HG02798 (cell line): ENCODE results near the gene LIMS1.

ENCODE experiments used
- ATAC-seq: cut with Tn5 transposase; IDR thresholded peaks from one replicate; pipeline ENCODE4 v1.9.1; 2021; ENCODE audit warnings: mild to moderate bottlenecking; ENCODE audit not compliant: unreplicated experiment, poor library complexity

LIMS1 gene

DNA sequence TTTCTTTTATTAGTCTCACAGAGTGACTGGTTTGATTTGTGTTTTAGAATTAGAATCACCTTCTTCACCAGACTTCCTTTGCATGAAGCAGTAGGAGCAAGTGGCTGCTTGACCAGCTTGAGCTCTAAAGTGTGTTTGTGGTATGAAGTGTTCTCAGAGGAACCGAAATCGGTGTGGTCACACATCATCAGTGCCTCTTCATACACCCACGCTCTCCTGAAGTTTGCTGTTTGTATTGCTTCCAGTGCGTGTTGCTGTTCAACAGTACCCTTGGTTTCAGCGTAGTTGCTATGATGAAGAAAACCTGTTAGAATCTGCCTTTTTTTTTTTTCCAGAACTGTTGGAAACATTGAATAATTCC, 77.9 kb downstream of the LIMS1 start:
- peak; percentile 84 for ATAC-seq

DNA sequence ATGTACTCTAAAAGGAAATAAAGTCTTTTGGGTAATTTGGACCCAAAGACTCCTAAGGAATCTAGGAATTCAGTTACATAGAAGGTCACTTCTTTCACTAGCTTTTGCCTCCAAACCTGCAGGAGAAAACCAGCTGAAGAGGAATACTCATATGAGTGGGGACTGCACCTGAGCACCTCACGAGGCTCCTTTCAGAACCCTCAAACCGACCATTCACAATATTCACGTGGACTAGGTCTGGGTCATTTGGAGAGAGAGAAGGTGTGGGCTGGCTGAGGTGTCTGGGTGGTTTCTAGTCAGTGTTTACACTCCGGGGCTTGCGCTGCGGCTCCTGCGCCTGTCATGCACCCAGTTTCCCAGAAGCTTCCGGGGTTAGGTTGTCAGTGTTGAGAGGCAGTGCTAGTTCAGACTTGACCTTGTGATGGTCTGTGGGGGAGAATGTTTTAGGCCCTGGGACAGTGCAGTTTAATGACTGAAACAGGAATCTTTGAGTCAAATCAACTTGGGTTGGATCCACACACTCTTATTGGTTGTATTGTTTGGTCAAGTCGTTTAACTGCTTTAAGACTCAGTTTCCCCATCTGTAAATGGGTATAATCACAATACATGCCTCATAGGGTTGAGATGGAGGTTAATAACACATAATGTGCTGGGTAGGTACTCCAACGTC, 78.4 kb downstream of the LIMS1 start:
- ATAC-seq = peak; percentile 85

DNA sequence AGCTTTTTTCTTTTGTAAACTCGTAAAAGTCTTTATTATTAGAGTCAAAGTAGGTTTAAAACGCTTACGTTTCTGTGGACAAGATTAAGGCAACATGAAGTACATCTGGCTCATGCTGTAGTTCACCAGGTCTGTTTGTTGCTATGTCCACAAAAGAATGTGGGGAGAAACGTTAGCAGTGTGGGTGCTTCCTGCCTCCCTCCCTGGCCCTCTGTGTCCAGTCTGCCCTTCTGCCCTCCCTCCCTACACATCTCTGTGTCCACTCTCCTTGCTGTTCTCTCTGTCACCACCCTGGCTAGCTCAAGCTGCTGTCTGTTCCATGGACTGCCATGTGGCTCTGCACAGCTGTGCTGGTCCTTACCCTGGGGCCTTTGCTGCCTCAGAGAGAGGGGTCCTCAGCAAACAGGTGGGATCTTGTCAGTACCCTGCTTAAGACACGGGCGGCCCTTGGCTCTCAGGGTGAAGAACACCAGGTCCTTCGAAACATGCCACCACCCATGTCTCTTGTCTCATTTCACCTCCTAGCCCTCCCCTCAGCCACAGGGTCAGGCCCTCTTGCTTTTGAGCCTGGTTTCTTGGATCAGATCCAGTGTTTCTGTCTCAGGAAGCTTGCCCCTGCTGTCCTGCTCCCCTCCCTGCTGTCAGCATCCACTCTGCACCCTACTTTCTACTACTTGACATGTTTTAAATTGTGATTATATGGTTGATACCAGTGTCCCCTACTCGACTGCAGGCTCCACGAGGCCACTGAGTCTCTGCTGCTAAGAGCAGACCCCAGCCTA, 79.2 kb downstream of the LIMS1 start:
- no peak for ATAC-seq

DNA sequence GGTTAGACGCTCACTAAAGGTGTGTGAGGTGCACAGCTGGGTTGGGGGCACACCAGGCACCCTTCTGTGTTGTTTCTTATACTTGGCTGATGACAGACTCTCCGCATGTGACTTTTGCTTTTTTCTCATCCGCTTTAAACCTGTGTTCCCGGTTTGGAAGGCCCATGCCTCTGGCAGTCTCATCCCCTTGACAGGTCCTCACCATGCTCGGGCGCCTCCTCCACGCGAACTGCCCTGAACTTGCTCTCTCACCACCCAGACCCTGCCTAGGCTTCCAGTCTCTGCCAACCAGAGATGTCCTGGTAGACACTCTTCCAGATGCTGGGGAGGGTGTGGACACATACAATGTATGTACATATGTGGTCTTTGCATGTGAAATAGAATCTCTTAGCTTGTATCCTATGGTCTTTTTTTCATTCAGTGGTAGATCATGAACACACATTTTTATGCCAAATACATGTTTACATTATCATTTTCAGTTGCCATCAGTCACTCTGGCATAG, 79.8 kb downstream of the LIMS1 start:
- ATAC-seq = no peak

DNA sequence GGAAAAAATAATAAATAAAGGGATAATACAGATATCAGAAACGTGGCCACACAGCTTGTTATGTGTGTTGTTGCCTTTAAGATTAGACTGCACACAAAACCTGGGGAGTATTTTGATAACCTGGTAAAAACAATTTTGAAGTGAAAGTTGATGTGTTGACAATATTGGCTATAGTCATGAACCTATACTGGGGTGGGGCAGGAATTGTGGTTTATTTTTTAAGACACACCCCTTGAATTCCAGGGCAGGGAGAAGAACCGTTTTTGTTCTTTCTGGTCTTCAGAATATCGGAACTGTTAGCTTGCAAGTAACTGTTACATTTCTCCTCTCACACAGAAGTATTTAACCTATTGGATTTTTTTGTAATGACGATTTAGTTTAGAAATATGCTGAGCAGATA, 80.4 kb downstream of the LIMS1 start:
- no peak for ATAC-seq

DNA sequence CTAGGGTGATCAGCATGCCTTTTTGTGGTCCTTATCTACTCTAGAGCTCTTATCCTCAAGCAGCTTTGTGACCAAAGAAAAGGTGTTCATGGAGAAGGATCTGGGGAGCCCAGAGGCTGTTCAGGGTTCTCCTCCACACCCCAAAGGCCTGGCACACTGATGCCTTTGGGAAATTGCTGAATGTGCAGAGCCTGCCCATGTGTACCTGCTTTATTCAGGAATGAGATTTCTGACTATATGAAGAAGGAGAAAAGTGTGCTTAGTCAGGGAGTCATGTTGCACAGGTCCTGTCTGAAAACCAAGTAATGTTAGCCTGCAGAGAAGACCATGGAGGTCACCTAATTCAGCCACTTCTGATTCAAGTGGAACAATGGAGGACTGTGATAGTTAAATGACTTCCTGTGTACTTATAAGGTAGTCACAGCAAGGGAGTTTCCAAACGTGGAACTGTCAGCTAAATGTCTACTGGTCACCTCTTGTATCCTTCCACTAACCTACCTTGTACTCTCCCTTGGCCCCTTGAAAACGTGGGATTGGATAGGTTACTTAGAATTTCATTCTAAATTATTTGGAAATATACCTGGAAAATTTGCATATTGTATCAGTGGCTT, 81.3 kb downstream of the LIMS1 start:
- no peak for ATAC-seq

DNA sequence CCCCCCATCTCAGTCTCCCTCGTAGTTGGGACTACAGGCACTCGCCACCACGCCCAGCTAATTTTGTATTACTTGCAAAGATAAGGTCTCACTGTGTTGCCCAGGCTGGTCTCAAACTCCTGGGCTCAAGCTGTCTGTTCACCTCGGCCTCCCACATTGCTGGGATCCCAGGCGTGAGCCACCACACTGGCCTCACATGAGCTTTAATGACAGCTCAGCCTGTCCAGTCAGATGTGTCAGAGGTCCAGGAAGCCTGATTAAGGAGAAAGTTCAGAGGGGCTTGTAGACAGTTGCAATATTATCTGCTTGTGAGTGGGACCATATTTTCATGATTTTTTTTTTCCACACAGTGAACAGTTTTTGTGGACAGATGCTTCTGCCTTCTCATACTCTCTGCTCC, 82.0 kb downstream of the LIMS1 start:
- ATAC-seq = no peak

DNA sequence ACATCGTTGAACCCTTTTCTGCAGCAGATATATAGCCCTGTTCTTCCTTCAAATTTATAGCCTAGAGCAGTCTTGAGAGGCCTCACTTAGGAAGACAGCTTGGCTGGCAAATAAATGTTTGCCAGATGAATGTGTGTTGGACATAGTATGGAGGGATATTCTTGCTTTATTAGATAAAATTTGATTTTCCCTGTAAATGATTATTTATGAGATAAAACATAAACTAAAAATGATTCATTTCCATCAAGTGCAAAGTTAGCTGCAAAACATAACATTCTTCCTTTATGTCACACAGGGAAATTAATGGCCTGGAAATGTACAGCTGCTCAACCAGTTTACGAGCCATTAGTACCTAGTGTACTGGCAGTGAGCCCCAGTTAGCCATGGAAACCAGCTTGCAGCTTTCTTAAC, 82.5 kb downstream of the LIMS1 start:
- no peak for ATAC-seq

DNA sequence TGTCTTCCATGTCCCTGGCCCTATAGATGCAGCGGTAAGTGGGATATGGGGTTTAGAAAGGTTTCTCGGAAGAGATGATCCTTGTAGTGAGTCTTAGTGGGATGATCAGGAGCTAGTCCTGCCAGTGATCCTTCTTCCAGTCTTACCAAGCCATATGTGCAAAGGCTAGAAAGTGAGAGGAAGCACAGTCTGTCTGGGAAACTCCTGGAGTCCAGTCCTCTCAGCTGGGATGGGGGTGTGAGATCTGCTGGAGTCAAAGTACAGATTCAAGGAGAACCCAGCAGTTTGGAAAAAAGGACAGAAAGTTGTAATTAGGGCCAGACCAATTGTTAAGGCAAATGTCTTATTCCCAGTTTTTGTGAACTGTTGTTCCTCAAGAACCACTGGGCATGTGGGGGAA, 83.3 kb downstream of the LIMS1 start:
- ATAC-seq = no peak

DNA sequence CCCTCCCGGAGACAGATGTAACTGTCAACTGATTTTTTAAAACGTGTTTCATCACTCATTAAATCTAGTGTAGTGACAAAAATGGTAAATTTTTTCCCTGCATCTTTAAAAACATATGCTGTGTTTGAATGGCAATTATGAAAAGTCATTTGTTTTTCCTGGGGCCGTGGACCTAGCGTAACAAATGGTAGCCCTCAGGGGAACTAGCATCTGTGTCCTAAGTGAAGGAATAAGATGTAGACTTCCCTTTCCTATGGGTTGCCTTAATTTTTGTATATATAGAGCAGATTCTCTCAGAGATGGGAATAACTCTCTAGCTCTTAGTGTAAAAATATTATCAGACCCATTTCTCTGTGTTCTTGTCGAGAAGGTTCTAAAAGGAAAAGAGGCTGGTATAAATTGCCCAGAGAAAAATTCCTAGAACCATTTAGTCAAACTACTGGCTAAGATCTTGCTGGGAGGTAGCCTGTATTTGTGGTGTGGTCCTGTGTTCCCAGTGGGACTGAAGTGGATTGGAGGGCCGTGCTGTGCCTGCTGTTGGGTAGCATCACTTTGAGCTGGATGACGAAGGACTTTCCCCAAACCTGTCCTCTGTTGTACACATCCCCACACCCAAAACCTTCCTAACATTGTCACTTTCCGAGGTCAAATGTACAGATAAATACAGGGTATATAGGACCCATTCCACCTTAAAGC, 85.8 kb downstream of the LIMS1 start:
- ATAC-seq = no peak

DNA sequence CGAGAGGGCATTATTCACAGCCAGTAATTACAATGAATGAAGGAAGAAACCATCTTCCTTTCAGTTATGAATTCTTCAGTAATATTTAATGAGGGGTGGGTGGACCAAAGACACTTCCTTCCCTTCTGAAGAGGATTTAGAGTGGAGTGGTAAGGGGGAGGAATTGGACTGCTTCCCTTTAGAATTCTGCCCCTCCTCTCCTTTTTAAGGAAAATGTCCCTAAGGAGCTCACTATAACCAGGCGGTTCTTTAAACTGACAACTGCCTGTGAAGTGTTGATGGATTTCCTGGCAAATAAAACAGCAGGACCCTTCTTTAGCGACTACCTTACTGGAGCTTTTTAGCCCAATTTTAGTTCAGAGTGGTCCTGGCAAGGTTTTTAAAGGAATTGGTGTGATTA, 86.4 kb downstream of the LIMS1 start:
- no peak for ATAC-seq

DNA sequence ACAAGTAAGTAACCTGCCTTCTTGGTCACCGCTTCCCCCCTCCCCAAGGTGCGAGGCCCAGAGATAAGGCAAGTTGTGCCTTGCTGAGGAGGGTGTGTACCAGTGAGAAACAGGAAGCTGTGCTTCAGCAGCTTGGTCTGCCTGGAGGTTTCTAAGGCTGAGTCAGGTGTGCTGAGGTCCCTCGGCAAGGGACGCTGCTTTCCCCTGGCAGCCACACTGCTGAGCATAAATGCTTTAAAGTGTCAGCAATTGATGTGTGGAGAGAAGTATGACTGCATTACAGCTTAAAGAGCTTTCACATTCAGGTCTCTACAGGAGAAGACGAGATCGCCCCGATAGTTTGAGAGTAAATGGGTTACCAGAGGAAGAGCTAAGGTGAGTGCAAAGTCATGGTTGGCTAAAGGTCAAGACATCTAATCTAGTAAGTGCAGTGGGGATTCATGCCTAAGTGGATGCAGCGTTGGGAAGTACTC, 86.9 kb downstream of the LIMS1 start:
- peak; percentile 100 for ATAC-seq

DNA sequence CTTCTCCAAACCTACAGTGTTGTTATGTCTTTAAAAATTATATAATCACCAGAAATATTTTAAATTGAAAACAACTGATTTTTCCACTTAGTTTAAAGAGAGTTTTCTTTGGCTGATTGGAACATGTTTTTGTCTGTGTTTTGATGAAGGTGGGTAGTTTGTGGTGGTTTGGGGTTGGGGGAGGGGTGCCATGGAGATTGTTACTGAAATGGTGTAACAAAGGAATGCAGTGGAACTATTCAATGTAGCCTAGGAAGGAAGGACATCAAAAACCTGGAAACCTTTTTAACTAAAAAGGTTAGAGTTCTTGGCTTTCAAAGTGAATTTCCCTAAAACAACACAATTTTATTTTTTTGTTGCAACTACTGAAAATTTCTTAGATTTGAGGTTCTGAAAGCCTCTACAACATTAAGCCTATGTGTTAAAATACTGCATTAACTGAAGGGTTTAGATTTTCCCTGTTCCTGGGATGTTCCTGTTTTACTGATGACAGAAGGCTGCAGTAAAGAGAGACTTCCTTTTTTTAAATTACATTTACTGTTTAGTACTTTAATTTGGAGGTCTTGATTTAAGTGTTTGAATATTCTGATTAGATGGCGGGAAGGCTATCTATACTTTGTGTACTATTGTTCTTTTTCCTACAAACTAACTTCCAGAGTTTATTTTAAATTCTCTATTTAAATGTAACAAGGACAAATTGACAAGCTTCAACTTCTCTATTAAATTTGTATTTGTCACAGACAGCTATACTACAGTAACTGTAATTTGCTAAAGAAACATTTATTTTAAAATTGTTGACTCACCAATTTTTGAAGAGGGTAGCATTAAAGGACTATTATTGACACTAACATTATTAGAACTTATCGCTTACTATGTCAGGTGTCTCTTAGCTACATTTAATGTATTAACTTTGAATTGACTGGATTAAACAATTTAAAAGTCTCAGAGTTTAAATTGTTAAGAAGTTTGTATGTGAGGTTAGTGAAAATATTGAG, 87.7 kb downstream of the LIMS1 start:
- ATAC-seq = no peak

DNA sequence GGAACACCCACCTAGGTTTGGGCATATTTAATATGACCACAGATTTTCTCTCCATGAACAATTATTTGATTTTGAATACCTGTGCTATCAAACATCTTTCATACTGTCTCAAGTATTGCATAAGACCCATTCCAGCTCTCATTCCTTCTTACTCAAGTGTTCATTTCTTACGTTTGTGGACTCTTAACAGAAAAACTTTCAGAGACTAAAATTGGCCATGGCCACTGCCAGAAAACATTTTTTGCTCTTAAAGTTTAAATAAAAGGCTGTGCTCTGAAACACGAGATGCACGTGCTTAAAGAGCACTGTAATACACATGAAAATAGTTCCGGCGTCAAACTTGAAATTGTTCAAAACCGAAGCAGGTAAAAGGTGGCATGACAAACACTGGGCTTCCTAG, 89.3 kb downstream of the LIMS1 start:
- no peak for ATAC-seq

DNA sequence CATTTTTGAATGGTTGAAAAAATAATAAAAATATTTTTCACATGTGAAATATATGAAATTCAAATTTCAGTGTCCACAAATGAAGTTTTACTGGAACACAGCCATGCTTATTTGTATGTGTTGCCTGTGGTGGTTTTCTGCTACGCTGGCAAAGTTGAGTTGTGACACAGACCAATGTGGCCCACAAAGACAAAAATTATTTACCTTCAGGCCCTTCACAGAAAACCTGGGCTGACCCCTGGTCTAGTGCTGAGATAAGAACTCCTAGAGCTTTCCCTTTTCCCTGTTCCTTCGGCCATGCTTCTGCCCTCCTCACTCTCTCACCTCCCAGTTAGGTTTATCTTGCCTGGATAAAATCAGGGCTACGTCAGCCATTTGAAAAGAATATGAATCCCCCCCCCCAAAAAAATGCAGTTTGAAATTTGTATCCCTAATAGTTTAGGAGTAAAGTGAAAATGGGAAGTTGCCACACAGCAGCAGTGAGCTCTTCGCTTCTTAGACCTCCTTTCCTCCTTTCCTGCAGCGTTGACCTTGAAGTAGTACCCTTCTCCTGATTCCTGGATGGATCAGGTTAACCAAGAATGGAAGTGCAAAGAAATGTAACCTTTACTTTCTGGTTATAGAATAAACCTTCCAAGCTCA, 91.0 kb downstream of the LIMS1 start:
- no peak for ATAC-seq

DNA sequence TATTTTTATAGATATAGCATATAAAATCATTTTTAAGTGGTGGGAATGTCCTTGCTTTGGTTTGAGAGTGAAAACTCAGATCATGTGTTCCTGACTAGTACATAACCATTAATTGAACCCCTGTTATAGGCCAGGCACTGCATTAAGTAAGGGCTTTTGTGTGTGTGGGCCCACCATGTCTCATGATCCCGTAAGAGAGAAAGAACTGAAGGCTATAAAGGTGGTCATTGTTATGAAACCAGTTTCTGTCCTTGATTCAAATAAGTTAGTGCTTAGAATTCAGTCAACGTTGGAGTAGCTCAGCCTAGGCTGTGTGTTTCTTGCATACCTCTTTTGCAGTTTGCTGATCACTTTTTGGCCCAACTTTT, 91.5 kb downstream of the LIMS1 start:
- ATAC-seq = no peak

DNA sequence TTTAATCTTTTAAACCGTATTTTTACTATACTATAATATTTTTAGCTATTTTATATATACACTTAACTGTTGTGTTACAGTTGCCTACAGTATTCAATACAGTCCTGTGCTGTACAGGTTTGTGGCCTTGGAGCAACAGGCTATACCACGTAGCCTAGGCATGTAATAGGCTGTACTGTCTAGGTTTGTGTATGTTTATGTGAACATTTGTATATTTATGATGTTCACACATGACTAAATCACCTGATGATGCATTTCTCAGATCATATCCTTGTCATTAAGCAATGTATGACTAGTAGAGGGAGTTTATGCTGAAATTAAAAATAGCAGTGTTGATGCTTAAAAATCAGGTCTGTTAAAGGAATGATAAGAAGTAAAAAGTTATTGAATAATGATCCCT, 92.7 kb downstream of the LIMS1 start:
- no peak for ATAC-seq

DNA sequence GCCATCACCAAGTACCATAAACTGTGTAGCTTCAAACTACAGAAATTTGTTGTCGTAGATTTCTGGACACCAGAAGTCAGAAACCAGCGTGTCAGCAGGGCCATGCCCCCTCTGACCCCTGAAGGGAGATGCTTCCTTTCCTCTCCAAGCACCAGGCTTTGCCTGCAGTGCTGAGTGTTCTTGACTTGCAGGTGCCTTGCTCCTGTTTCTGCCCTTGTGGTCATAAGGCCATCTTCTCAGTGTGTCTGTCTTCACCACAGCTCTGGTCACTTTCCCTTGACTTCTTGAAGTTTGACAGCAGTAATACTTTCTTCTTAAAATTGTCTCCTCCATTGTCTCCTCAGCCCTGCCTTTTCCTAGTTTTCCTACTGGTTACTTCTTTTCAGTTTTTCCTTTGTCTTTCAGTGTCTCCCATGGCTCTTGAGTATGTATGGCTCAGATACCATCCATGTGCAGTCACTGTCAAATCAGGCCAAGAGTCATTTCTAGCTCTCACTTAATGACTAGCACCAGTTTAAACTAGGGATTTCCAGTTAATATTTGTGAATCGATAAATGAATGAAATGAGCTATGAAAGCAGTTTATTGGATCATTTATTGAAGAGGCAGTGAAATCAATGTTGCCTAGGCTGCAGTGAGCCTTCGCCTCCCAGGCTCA, 93.8 kb downstream of the LIMS1 start:
- peak; percentile 28 for ATAC-seq

DNA sequence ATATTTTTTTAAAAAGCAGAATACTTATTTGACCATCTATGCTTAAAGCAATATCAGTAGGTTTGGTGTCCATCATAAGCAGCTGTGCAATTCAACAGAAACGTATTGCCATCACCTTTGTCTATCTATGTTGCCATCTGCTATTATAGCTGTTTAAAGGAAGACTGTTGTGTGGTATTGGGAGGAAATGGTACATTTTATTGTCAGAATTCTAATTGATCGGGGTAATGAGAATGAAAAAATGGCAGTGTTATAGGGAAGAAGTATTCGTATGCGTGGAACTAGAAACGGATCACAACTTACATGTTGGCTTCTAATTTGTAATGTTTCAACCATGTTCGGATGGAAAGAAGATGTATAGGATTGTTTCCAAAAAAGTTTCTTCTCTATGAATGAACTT, 94.7 kb downstream of the LIMS1 start:
- no peak for ATAC-seq
